Measurements from ENCODE around the gene PI4KA. TPM values are rescaled to one million over a fixed set of nuclear protein-coding genes. Genes with fewer than 3 reads are reported as not detected.

Gene PI4KA
- total and polyA plus RNA-seq, 2 experiments from 2014 or later, result 17.1 to 38.1 TPM

DNA sequence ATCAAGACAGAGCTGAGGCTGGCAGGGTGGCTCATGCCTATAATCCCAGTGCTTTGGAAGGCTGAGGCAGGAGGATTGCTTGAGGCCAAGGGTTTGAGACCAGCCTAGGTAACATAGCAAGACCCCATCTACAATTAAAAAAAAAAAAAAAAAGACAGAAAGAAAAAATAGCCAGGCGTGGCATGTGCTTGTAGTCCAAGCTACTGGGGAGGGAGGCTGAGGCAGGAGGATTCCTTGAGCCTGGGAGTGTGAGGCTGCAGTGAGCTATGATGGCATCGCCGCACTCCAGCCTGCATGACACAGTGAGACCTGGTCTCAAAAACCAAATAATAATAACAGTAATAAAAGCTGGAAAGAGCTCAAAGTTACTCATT, 75.3 kb downstream of the PI4KA start:
- Histone ChIP-seq H2AFZ (no peak overlapping the region), H3K79me2 (replicated peaks; ENCODE audit: insufficient read depth) (no peaks in the 10 kb centered on the region), H3K36me3 (ENCODE audit: insufficient read depth) (no peaks in the 10 kb centered on the region), H3F3A (replicated peaks; ENCODE audit: low read depth) (no peaks in the 10 kb centered on the region), H3K4me3 (no peak overlapping the region), H3K27ac (ENCODE audit: low read depth) (no peak overlapping the region), H3K9me2 (ENCODE audit: insufficient read depth) (no peaks in the 10 kb centered on the region), H3K4me1 (ENCODE audit: insufficient read depth) (peaks cover 15% of the 10 kb centered on the region), H3K27me3 (ENCODE audit: insufficient read depth) (no peaks in the 10 kb centered on the region), H4K20me1 (replicated peaks; ENCODE audit: insufficient read depth) (no peaks in the 10 kb centered on the region; the same call in none of the 2 replicates), H3K4me2 (no peak overlapping the region)
- no peak for ATAC-seq
- DNase-seq (ENCODE audit: low spot score), result no peak
- Mint-ChIP-seq H3K27ac (no peak overlapping the region), H3K9me3 (no peaks in the 10 kb centered on the region), H3K4me1 (peaks cover 34% of the 10 kb centered on the region), H3K36me3 (ENCODE audit: low read depth) (no peaks in the 10 kb centered on the region; the same call in 1 of the 3 replicates), H3K4me3 (no peak overlapping the region), H3K27me3 (ENCODE audit: insufficient read depth, low read depth, poor library complexity) (peaks cover 3% of the 10 kb centered on the region)
- no peak for TF ChIP-seq EZH2phosphoT487 (IDR thresholded peaks at IDR 0.05; ENCODE audit: unreplicated experiment)
- no peak for TF ChIP-seq ZNF331 (CRISPR knock-in tag; IDR thresholded peaks at IDR 0.05; ENCODE audit: low read depth)
- TF ChIP-seq POLR2AphosphoS5 (IDR thresholded peaks at IDR 0.05; ENCODE audit: low read depth), result no peak

DNA sequence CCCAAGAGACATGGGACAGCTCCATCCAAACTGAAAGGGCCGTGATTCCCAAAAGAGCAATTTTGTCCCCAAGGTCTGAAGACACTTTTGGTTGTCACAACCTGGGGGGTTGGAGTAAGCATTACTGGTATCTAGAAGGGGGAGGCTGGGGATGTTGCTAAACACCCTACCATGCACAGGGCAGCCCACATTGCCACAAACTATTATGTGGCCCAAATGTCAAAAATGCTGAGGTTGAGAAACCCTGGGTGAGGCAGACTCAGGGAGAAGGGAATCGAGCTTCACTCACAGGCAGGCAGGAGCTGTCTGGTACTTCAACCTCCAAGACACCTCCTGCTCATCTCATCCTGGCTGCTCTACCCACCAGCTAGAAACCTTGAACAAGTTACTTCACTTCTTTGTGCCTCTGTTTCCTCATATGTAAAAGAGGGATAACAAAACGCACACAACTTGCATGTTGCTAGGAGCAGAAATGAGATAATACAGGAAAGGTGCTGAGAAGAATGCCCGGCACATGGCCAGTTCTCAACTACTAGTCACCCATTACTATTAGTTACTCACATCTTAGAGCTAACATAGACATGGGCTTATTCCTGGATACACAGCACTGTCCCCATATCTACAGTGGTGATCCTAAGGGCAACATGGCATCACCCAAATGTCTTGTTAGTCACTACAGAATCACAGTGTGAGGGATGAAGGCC, 75.9 kb downstream of the PI4KA start:
- Histone ChIP-seq H3K4me1 (ENCODE audit: insufficient read depth) (peaks cover 15% of the 10 kb centered on the region), H3K4me2 (no peak overlapping the region), H3F3A (replicated peaks; ENCODE audit: low read depth) (no peaks in the 10 kb centered on the region), H2AFZ (no peak overlapping the region), H3K27ac (ENCODE audit: low read depth) (no peak overlapping the region), H4K20me1 (replicated peaks; ENCODE audit: insufficient read depth) (no peaks in the 10 kb centered on the region; the same call in none of the 2 replicates), H3K79me2 (replicated peaks; ENCODE audit: insufficient read depth) (no peaks in the 10 kb centered on the region), H3K36me3 (ENCODE audit: insufficient read depth) (no peaks in the 10 kb centered on the region), H3K9me2 (ENCODE audit: insufficient read depth) (no peaks in the 10 kb centered on the region), H3K4me3 (no peak overlapping the region), H3K27me3 (ENCODE audit: insufficient read depth) (no peaks in the 10 kb centered on the region)
- no peak for TF ChIP-seq ZNF462 (CRISPR knock-in tag; IDR thresholded peaks at IDR 0.05)
- no peak for TF ChIP-seq CREB1 (CRISPR knock-in tag; IDR thresholded peaks at IDR 0.05; ENCODE audit: low read depth)
- H3K36me3 Mint-ChIP-seq (ENCODE audit: low read depth), result no peaks in the 10 kb centered on the region; the same call in 1 of the 3 replicates
- peaks cover 35% of the 10 kb centered on the region for H3K4me1 Mint-ChIP-seq
- H3K27me3 Mint-ChIP-seq (ENCODE audit: insufficient read depth, low read depth, poor library complexity), result peaks cover 3% of the 10 kb centered on the region
- no peak for DNase-seq (ENCODE audit: low spot score)
- no peak overlapping the region for H3K4me3 Mint-ChIP-seq
- H3K9me3 Mint-ChIP-seq, result no peaks in the 10 kb centered on the region
- ATAC-seq, result no peak
- no peak overlapping the region for H3K27ac Mint-ChIP-seq
